Inflammatory macrophage treated with lipopolysaccharide for 4 hours (primary cell): ENCODE data around the gene ZDHHC17.
"Not testable (repeated sequence)": the region's sequence is repeated elsewhere in the genome, so short reads cannot be mapped to it uniquely, and the experiment has no call there.

Experiments
- DNase-seq: peaks from one replicate; pipeline ENCODE4 v3.0.0-alpha.2; 2020

Gene ZDHHC17

GRCh38 chr12:76766161-76766560 is 2.2 kb downstream of the ZDHHC17 start:
- DNase-seq: no peak

DNA sequence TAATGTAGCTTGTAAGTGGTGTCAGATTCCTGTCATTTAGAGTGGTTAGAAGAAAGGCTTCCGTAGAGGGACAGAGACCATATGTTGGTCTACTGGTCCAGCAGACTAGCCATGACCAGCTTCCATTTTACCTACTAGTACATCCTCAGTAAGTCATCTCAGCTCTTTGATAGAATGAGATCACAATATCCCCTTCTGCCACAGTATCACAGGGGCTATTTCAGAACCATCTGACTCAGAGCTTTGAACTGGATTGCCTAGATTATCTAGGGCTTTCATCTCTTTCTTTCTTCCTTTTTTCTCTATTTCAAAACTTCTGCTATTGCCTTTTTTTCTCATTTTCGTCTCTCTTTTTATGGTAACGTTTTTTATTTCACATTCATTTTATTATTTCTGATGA is 4.7 kb downstream of the ZDHHC17 start:
- DNase-seq: peak; percentile 59

DNA sequence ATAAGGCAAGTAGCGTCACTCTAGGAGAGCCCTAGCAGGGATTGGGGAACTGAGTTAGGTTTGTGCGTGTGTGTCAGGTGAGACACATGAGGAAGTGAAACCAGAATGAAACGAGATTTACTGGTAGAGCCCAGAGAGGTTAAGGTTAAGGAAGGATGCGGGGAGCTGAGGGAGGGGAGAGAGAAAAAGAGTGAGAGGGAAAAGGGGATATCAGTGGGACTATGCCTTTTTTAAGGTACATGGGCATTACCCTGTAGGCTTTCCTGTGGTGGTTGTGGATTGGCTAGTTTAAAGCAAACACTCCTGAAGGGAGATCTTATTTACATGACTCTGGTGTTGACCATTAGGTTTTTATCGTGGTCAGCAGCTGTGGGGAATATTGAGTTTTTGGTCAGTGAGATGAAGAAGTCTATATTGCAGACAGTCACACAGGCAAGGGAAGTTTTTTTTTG is 13.9 kb downstream of the ZDHHC17 start:
- DNase-seq: peak; percentile 16

- no peak for DNase-seq
Observed at GRCh38 chr12:76778364-76778763, 14.4 kb downstream of the ZDHHC17 start.

- not testable (repeated sequence) for DNase-seq
Observed at GRCh38 chr12:76779310-76779709, 15.4 kb downstream of the ZDHHC17 start.

- DNase-seq: no peak
Observed at GRCh38 chr12:76781321-76781720, 17.4 kb downstream of the ZDHHC17 start.

DNA sequence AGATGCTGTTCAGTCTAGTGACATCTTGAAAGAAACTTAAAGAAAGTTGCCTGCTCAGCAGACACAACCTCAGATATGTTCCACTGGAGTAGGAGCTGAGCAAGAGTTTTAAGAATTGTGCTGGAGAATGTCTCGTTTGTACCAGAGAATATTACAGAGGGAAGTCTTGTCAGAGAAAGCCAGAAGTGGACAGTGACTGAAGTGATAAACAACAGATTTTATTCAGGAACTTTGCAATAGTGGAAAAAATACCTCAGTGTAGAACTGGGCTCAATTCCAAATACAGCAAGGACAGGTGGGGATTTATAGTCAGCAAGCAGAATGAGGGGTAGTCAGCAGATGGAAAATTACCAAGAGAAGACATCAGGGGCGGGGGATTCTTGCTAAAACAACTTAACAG is 18.6 kb downstream of the ZDHHC17 start:
- DNase-seq: no peak

DNA sequence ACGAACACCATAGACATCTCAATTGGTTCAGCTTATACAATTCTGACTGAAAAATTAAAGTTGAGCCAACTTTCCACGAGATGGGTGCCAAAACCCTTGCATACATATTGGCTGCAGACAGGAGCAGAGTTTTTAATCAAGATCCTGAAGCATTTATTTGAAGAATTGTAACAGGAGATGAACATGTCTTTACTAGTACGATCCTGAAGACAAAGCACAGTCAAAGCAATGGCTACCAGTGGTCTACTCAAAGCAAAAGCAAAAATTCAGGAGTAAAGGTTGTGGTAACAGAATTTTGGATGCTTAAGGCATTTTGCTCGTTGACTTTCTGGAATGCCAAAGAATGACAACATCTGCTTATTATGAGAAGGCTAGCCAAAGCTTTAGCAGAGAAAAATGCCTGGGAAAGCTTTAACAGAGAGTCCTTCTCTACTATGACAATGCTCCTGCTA is 20.7 kb downstream of the ZDHHC17 start:
- DNase-seq: no peak

DNA sequence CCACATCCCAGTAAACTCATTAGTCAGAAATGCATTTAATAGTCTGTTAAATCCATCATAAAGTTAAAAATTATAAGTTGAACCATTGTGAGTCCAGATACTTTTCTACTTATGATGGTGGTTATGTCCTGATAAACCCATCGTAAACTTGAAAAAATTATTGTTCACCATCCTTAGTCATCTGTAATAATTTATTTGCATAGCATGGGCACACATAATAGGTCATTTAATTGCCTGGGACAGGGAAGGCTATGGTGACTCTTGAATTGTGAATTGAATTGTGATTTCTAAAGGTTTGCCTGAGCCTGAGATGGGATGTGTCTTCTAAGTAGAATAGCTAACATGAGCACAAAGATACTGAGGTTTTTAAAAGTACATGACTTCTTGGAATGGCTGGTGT is 21.5 kb downstream of the ZDHHC17 start:
- no peak for DNase-seq

DNA sequence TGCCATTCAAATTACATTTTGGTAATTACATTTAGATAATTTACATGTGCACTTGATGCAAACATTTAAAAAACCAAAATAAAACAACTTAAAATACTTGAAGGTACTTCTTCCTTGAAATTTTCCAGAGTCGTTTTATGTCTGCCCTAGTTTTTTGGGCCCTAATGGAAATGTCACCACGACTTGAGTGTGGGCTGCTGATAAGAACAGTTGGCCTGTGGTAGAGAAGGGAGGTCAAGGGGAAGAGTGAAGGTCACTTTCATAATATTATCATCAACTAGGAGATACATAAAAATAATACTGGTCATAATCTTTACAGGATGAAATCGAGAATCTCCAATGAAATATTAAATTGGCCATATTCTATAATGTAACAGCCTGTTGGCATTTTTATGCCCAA is 23.1 kb downstream of the ZDHHC17 start:
- no peak for DNase-seq

GRCh38 chr12:76787689-76788088 is 23.8 kb downstream of the ZDHHC17 start:
- no peak for DNase-seq

GRCh38 chr12:76789335-76790050 is 25.6 kb downstream of the ZDHHC17 start:
- DNase-seq: no peak

GRCh38 chr12:76790564-76791552 is 26.9 kb downstream of the ZDHHC17 start:
- peak; percentile 13 for DNase-seq

DNA sequence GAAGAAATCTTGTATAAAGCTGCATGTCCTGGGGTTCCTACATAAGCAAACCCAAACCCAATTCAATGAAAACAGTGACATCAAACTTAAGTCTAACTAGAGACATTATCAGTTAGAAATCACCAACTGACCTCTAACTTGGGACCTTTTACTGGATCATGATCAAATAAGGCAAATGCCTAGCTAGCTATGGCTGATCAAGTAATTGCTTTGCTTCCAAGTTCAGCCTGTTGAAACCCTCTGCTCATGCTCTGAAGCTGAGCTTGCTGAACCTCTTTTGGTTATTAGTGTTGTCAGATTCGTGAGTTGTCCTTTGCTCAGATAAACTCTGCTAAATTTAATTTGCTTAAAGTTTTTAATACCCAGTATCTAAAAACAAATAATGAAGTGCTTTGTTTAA is 28.9 kb downstream of the ZDHHC17 start:
- no peak for DNase-seq

DNA sequence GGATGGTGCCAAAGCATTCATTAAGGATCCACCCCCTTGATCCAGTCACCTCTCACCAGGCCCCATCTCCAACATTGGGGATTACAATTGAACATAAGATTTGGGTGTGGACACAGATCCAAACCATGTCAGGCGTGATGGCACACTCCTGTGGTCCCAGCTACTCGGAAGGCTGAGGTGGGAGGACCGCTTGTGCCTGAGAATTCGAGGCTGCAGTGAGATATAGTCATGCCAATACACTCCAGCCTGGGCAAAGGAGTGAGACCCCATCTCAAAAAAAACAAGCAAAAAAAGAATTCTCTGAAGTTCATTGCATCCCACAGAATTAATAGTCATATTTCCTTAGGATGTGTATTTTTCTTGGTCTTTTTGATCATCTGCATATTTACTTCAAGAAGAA is 34.9 kb downstream of the ZDHHC17 start:
- no peak for DNase-seq

- no peak for DNase-seq
Observed at GRCh38 chr12:76799362-76799761, 35.4 kb downstream of the ZDHHC17 start.

DNA sequence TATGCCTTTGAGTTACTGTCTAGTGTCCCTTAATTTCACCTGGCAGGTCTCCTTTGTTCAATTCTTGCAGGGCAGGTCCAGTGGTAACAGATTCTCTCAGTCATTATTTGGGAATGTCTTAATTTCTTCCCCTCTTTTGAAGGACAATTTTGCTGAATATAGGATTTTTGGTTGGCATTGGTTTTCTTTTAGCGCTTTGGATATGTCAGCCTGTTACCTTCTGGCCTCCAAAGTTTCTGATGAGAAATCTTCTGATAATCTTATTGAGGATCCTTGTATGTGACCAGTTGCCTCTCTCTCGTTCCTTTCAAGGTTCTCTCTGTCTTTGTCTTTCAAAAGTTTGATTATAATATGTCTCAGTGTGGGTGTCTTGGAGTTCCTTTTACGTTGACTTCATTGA is 38.1 kb downstream of the ZDHHC17 start:
- no peak for DNase-seq

DNA sequence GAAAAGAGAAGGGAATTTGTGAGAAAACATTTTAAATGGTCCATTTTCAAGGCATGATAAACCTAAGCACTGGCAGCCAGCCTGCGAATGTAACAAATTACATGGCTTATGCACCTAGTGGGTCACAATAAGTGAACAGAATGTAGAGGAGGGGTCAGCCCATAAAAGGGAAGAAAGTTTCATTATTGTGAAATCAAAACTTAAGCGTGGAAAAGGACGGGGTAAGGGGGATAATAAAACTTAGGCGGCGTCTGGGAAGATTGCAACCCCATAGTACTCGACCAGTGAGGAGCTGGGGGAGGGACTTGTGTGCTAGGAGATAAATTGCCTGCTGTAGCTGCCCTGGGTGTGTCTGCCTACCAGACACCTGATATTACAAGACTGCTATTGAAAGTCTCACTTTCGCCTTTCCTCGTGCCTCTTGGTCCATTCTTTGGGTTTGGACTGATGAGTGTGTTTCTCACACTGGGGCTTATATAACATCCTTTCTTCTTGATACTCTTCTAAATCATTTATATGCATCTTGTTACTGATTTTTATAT is 40.6 kb downstream of the ZDHHC17 start:
- DNase-seq: no peak

GRCh38 chr12:76810671-76811419 is 46.9 kb downstream of the ZDHHC17 start:
- no peak for DNase-seq

DNA sequence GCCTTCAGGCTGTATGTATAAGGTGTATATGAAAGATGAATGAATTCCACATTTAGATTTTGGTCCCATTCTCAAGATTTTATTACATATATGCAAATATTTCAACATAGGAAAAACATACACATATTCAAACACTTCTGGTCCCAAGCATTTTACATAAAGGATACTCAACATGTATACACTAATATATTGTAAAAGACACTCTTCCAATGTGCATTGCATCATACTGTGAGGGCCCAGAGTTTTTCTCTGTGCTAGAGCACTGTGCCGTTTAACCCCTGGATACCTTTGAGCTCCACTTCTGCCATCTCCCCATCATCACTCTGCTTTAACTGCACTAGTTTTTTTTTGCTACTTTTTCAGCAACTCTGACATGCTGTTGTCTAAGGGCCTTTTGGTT is 48.1 kb downstream of the ZDHHC17 start:
- no peak for DNase-seq

GRCh38 chr12:76813265-76813664 is 49.4 kb downstream of the ZDHHC17 start:
- no peak for DNase-seq

GRCh38 chr12:76813972-76814371 is 50.1 kb downstream of the ZDHHC17 start:
- DNase-seq: no peak
